GM18951 (cell line): ENCODE measurements around the gene HMCN1.

Experiments
- POLR2A ChIP-seq: IDR thresholded peaks from 4 replicates; pipeline ENCODE4 v1.6.1; 2011; ENCODE audit warnings: mild to moderate bottlenecking; ENCODE audit not compliant: insufficient read length, insufficient read depth; ENCODE audit errors: extremely low read depth
- in situ Hi-C: fragments of 300-500 bp; cut with MboI; formaldehyde crosslinking; loops from one replicate; pipeline ENCODE4 v1.12.0; 2022; ENCODE audit warnings: low sequenced_read_pairs, mixed read lengths, inconsistent platforms; ENCODE audit not compliant: unreplicated experiment

HMCN1 gene

GRCh38 chr1:185935360-185935759 is 201.2 kb downstream of the HMCN1 start:
- in situ Hi-C loops, result no loop called here
- no peak for TF ChIP-seq POLR2A

- TF ChIP-seq POLR2A, result no peak
- in situ Hi-C loops, result no loop called here
These were observed 202.4 kb downstream of the HMCN1 start for GRCh38 chr1:185936641-185937040.

GRCh38 chr1:185938396-185938795 is 204.2 kb downstream of the HMCN1 start:
- no peak for TF ChIP-seq POLR2A
- in situ Hi-C loops, result no loop called here

- in situ Hi-C loops, result no loop called here
- no peak for TF ChIP-seq POLR2A
These were observed 205.0 kb downstream of the HMCN1 start for GRCh38 chr1:185939142-185939541.

- no peak for TF ChIP-seq POLR2A
- in situ Hi-C loops, result no loop called here
These were observed 208.8 kb downstream of the HMCN1 start for GRCh38 chr1:185942961-185943360.

GRCh38 chr1:185956881-185957280 is 222.7 kb downstream of the HMCN1 start:
- TF ChIP-seq POLR2A, result no peak
- in situ Hi-C loops, result no loop called here

GRCh38 chr1:185957441-185958363 is 223.5 kb downstream of the HMCN1 start:
- in situ Hi-C loops, result no loop called here
- TF ChIP-seq POLR2A, result no peak

- in situ Hi-C loops, result no loop called here
- no peak for TF ChIP-seq POLR2A
These were observed 226.5 kb downstream of the HMCN1 start for GRCh38 chr1:185960422-185961321.

GRCh38 chr1:185961664-185962063 is 227.5 kb downstream of the HMCN1 start:
- no peak for TF ChIP-seq POLR2A
- in situ Hi-C loops, result no loop called here

GRCh38 chr1:185964946-185965345 is 230.8 kb downstream of the HMCN1 start:
- in situ Hi-C loops, result no loop called here
- TF ChIP-seq POLR2A, result no peak

GRCh38 chr1:185965870-185966269 is 231.7 kb downstream of the HMCN1 start:
- TF ChIP-seq POLR2A, result no peak
- in situ Hi-C loops, result no loop called here

GRCh38 chr1:185966471-185966870 is 232.3 kb downstream of the HMCN1 start:
- in situ Hi-C loops, result no loop called here
- no peak for TF ChIP-seq POLR2A

- TF ChIP-seq POLR2A, result no peak
- in situ Hi-C loops, result no loop called here
These were observed 234.8 kb downstream of the HMCN1 start for GRCh38 chr1:185969028-185969427.
